BLaER1 treated with 17β-estradiol and CSF1 and Interleukin-3, amounts not matched to agents 10 nM and 100 nM (cell line): ENCODE results near the gene SHMT1.
A peak's percentile ranks its signal among the peaks of the same experiment; 100 is the strongest.
"Not testable (repeated sequence)": the region's sequence is repeated elsewhere in the genome, so short reads cannot be mapped to it uniquely, and the experiment has no call there.

ENCODE experiments used
- H3K27ac ChIP-seq, 11 experiments: shearing (Covaris generic); formaldehyde crosslinking; 2 replicates each; pipeline ENCODE4 v1.8.1; 2022
- H3K27me3 ChIP-seq, 11 experiments: shearing (Covaris generic); formaldehyde crosslinking; 2 replicates each; pipeline ENCODE4 v1.8.1; 2022
- H3K36me3 ChIP-seq, 11 experiments: shearing (Covaris generic); formaldehyde crosslinking; 2 replicates each; pipeline ENCODE4 v1.8.1; 2022
- H3K4me1 ChIP-seq, 10 experiments: shearing (Covaris generic); formaldehyde crosslinking; 2 replicates each; pipeline ENCODE4 v1.8.1; 2022
- H3K4me2 ChIP-seq, 11 experiments: shearing (Covaris generic); formaldehyde crosslinking; 2 replicates each; pipeline ENCODE4 v1.8.1; 2022
- H3K4me3 ChIP-seq, 10 experiments: shearing (Covaris generic); formaldehyde crosslinking; 2 replicates each; pipeline ENCODE4 v1.8.1; 2022
- H3K9ac ChIP-seq, 11 experiments: shearing (Covaris generic); formaldehyde crosslinking; 2 replicates each; pipeline ENCODE4 v1.8.1; 2022
- H3K9me3 ChIP-seq, 11 experiments: shearing (Covaris generic); formaldehyde crosslinking; replicated peaks in 1 of 11; 2 replicates each; pipeline ENCODE4 v1.8.1; 2022
- H4K20me1 ChIP-seq, 11 experiments: shearing (Covaris generic); formaldehyde crosslinking; 2 replicates each; pipeline ENCODE4 v1.8.1; 2022
- Cebpa-rat ChIP-seq, 11 experiments: shearing (Covaris generic); IDR thresholded peaks; 2 replicates each; pipeline ENCODE4 v1.8.1; 2022

SHMT1 gene

DNA sequence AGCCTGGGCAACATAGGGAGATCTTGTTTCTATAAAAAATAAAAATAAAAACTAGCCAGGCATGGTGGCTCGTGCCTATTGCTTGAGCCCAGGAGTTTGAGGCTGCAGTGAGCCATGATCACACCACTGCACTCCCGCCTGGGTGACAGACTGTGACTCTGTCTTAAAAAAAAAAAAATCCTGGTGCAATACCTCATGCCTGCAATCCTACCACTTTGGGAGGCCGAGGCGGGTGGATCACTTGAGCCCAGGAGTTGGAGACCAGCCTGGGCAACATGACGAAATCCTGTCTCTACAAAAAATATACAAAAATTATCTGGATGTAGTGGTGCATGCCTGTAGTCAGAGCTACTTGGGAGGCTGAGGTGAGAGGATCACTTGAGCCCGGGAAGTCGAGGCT is 20.9 kb upstream of the SHMT1 start:
- peak overlapping the region in 2 of 11 experiments; percentile 34; a peak in 2 of 22 replicates for H3K4me2 ChIP-seq
- not testable (repeated sequence) for H3K36me3 ChIP-seq, H3K27ac ChIP-seq, H3K4me3 ChIP-seq, H4K20me1 ChIP-seq, H3K9ac ChIP-seq, H3K9me3 ChIP-seq
- H3K4me1 ChIP-seq = peaks cover 4 to 28% (median 13%) of the 10 kb centered on the region in 10 experiments; a peak in 17 of 20 replicates
- H3K27me3 ChIP-seq = peaks cover 0 to 18% (median 14%) of the 10 kb centered on the region in 11 experiments; a peak in 17 of 22 replicates

- Histone ChIP-seq H3K27me3 (peaks cover 0 to 18% (median 14%) of the 10 kb centered on the region in 11 experiments; a peak in 17 of 22 replicates), H3K4me2 (peak overlapping the region in 5 of 11 experiments; percentile 15 to 48 (median 30); a peak in 6 of 22 replicates), H3K4me1 (peaks cover 6 to 35% (median 15%) of the 10 kb centered on the region in 10 experiments; a peak in 19 of 20 replicates)
- H3K9ac ChIP-seq, H4K20me1 ChIP-seq, H3K36me3 ChIP-seq, H3K27ac ChIP-seq, H3K9me3 ChIP-seq, H3K4me3 ChIP-seq: not testable (repeated sequence)
These were observed 19.7 kb upstream of the SHMT1 start for GRCh38 chr17:18383079-18383481.

DNA sequence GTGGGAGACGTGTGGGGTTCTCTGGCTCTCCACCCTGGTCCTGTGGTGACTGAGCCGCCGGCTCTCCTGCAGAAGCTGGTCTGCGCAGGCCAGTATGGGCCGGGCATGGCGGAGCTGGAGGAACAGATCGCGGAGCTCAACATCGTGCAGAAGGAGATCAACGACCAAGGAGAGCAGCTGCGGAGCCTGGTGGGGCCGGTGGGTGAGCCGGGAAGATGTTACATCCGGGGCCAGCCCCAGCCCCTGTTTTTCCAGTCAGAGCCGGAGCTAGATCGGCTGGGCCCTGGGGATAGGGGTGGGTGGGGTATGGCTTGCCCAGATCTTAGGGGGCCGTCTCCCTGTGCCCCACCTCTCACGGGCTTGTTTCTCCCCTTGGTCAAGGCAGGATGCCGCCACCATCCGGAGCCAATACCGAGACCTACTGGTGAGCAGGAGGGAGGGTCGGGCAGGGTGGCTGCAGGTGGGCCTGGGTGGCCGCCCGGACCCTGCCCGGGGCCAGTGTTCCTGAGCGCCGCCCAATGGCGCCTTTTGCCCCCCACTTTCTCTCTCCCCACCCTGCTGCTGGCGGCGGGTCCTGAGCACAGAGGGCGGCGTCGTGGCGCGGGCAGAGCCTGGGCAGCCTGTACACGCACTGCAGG is 19.2 kb upstream of the SHMT1 start:
- TF ChIP-seq Cebpa-rat (IDR thresholded peaks at IDR 0.05) = no peak
- H3K4me3 ChIP-seq = no peak overlapping the region
- H3K4me1 ChIP-seq = peaks cover 11 to 40% (median 20%) of the 10 kb centered on the region in 10 experiments
- no peaks in the 10 kb centered on the region for H3K36me3 ChIP-seq
- no peaks in the 10 kb centered on the region for H4K20me1 ChIP-seq
- no peaks in the 10 kb centered on the region for H3K9me3 ChIP-seq
- no peak overlapping the region for H3K9ac ChIP-seq
- H3K27ac ChIP-seq = no peak overlapping the region
- H3K4me2 ChIP-seq = peak overlapping the region in 5 of 11 experiments; percentile 15 to 48 (median 30); a peak in 6 of 22 replicates
- H3K27me3 ChIP-seq = peaks cover 0 to 18% (median 14%) of the 10 kb centered on the region in 11 experiments; a peak in 17 of 22 replicates

GRCh38 chr17:18381953-18382245 is 18.5 kb upstream of the SHMT1 start:
- no peak overlapping the region for H3K4me3 ChIP-seq
- no peaks in the 10 kb centered on the region for H3K36me3 ChIP-seq
- no peak overlapping the region for H3K4me2 ChIP-seq
- H4K20me1 ChIP-seq = no peaks in the 10 kb centered on the region
- H3K27me3 ChIP-seq = peaks cover 0 to 18% (median 14%) of the 10 kb centered on the region in 11 experiments; a peak in 17 of 22 replicates
- H3K27ac ChIP-seq = no peak overlapping the region
- peaks cover 17 to 46% (median 27%) of the 10 kb centered on the region in 10 experiments for H3K4me1 ChIP-seq
- no peak overlapping the region for H3K9ac ChIP-seq
- TF ChIP-seq Cebpa-rat (IDR thresholded peaks at IDR 0.05) = no peak
- no peaks in the 10 kb centered on the region for H3K9me3 ChIP-seq

GRCh38 chr17:18381158-18381952 is 18.0 kb upstream of the SHMT1 start:
- H3K4me3 ChIP-seq = no peak overlapping the region
- no peaks in the 10 kb centered on the region for H4K20me1 ChIP-seq
- H3K4me1 ChIP-seq = peaks cover 23 to 52% (median 32%) of the 10 kb centered on the region in 10 experiments
- no peak overlapping the region for H3K9ac ChIP-seq
- H3K36me3 ChIP-seq = no peaks in the 10 kb centered on the region
- no peak for TF ChIP-seq Cebpa-rat (IDR thresholded peaks at IDR 0.05)
- H3K27ac ChIP-seq = no peak overlapping the region
- peaks cover 0 to 18% (median 14%) of the 10 kb centered on the region in 11 experiments; a peak in 17 of 22 replicates for H3K27me3 ChIP-seq
- H3K9me3 ChIP-seq = no peaks in the 10 kb centered on the region
- H3K4me2 ChIP-seq = no peak overlapping the region

DNA sequence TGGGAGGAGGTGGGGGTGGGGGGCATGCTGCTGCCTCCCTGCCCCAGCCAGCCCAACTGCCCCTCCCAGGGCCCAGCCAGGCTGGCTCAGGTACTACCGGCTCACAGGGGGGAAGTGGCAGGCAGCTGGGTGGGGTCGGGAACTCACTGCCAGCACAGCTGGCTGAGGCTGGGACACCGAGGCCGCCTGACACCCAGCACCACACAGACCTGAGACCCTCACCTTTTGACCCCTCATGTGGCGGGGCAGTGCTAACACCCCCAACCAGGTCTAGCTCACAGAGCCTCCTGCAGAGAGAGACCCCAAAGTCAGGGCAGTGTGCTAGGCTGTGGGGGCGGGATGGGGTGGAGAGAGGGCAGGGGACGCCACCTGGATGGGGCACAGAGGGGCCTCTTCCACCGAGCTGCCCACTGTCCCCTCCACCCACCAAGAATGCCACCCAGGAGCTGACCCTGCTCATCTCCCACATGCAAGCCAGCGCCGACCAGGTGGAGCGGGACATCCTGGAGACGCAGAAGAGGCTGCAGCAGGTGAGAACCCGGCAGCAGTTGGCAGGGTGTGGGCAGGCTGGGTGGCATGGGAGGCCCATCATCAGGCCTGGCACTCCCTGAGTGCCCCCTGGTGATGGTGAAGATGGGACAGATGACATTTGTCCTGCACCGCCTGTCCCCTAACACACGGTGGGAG is 17.3 kb upstream of the SHMT1 start:
- Histone ChIP-seq H3K9ac (no peak overlapping the region), H3K36me3 (no peaks in the 10 kb centered on the region), H3K27me3 (peaks cover 0 to 18% (median 14%) of the 10 kb centered on the region in 11 experiments; a peak in 17 of 22 replicates), H4K20me1 (no peaks in the 10 kb centered on the region), H3K27ac (no peak overlapping the region), H3K9me3 (peaks cover 0 to 3% (median under 1%) of the 10 kb centered on the region in 11 experiments; a peak in 10 of 22 replicates), H3K4me2 (peak overlapping the region in 4 of 11 experiments; percentile 15 to 37 (median 26); a peak in 7 of 22 replicates), H3K4me3 (no peak overlapping the region), H3K4me1 (peaks cover 26 to 59% (median 38%) of the 10 kb centered on the region in 10 experiments)
- no peak for TF ChIP-seq Cebpa-rat (IDR thresholded peaks at IDR 0.05)

GRCh38 chr17:18379246-18380146 is 16.1 kb upstream of the SHMT1 start:
- H3K27ac ChIP-seq = peak overlapping the region in 1 of 11 experiments; percentile 25; a peak in 1 of 22 replicates
- no peak for TF ChIP-seq Cebpa-rat (IDR thresholded peaks at IDR 0.05)
- H3K4me2 ChIP-seq = peak overlapping the region in 3 of 11 experiments; percentile 15 to 37 (median 33); a peak in 5 of 22 replicates
- no peak overlapping the region for H3K4me3 ChIP-seq
- H3K36me3 ChIP-seq = peaks cover 0 to 3% (median 0%) of the 10 kb centered on the region in 11 experiments; a peak in 1 of 22 replicates
- no peaks in the 10 kb centered on the region for H4K20me1 ChIP-seq
- H3K9me3 ChIP-seq = peaks cover 4 to 14% (median 10%) of the 10 kb centered on the region in 11 experiments; a peak in 15 of 22 replicates
- H3K27me3 ChIP-seq = peaks cover 0 to 18% (median 14%) of the 10 kb centered on the region in 11 experiments; a peak in 17 of 22 replicates
- no peak overlapping the region for H3K9ac ChIP-seq
- H3K4me1 ChIP-seq = peaks cover 26 to 62% (median 38%) of the 10 kb centered on the region in 10 experiments

GRCh38 chr17:18378614-18379013 is 15.3 kb upstream of the SHMT1 start:
- Histone ChIP-seq H3K9ac (peak overlapping the region in 2 of 11 experiments; percentile 51 to 65; a peak in 1 of 22 replicates), H3K27ac (peak overlapping the region in 8 of 11 experiments; percentile 58 to 76 (median 70); a peak in 12 of 22 replicates), H3K4me2 (peak overlapping the region in 8 of 11 experiments; percentile 76 to 94 (median 90); a peak in 11 of 22 replicates), H3K9me3 (peaks cover 4 to 19% (median 10%) of the 10 kb centered on the region in 11 experiments; a peak in 15 of 22 replicates), H3K4me1 (peaks cover 22 to 59% (median 35%) of the 10 kb centered on the region in 10 experiments), H3K27me3 (peaks cover 0 to 18% (median 14%) of the 10 kb centered on the region in 11 experiments; a peak in 17 of 22 replicates)
- not testable (repeated sequence) for H3K36me3 ChIP-seq, H3K4me3 ChIP-seq, H4K20me1 ChIP-seq
